ENCODE data around the gene SMCO4.
"Not testable (repeated sequence)": the region's sequence is repeated elsewhere in the genome, so short reads cannot be mapped to it uniquely, and the experiment has no call there.

Gene SMCO4, protein sequence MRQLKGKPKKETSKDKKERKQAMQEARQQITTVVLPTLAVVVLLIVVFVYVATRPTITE

DNA sequence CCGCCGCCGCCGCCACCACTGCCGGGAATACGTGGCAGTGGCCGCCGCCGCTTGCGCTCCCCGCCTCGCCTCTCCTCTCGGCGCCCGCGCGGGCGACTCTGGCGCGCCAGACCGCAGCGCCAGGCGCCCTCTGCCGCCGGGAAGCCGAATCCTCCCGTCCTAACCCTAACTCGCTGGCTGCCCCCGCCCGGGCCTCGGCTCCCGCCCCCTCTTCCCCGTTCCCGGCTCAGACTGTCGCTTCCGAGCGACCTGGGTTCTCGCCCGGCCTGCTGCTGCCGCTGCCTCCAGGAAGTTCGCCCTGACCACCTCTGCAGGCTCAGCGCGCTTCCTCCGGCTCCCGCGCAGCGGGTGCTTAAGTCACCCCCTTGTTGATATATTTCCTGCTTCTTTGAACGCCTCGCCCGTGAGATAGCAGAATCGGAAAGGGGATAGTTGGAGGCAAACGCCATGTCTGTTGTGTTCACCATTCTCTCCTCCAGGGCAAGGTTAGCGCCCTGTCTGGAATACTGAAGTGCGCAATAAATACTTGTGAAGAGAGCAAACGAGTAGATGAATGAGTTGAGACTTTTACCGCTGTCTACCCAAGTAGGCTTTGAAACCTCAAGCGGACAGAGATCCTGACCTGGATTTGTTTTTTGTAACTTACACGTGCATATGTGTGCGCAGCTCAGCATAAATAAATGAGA, at the start of gene SMCO4:
Gene SMCO4 (minus strand): TSS at position 100 of the 686 bp plus-strand sequence. CDS start 64,202 bp downstream, outside the sequence.
- DNase-seq (ENCODE audit: low spot score) = peak; percentile 74

- DNase-seq (ENCODE audit: low spot score) = no peak
Measured at GRCh38 chr11:93591247-93591898, 48.2 kb upstream of the SMCO4 start.

DNA sequence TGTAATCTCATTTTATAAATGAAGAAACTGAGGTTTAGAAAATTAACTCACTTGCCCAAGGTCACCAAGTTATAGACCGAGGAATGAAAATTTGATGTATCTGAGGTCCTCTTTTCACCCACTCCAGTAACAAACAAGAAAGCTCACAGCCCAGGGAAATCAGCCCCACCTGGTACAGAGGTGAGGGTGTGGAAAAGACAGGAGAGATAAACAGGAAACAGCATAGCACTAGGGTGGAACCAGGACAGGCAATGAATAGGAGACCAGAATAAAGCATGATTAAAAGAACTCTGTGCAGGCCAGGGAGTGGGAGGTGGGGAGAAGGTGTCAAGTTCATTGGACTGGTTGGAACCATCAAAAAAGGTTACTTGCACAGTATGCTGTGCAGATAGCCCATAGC, 46.2 kb upstream of the SMCO4 start:
- DNase-seq (ENCODE audit: low spot score) = no peak

- DNase-seq (ENCODE audit: low spot score) = no peak
Measured at GRCh38 chr11:93587858-93588581, 44.8 kb upstream of the SMCO4 start.

GRCh38 chr11:93587425-93587824, 44.2 kb upstream of the SMCO4 start:
- not testable (repeated sequence) for DNase-seq (ENCODE audit: low spot score)

GRCh38 chr11:93585758-93586157, 42.6 kb upstream of the SMCO4 start:
- DNase-seq (ENCODE audit: low spot score) = no peak

DNA sequence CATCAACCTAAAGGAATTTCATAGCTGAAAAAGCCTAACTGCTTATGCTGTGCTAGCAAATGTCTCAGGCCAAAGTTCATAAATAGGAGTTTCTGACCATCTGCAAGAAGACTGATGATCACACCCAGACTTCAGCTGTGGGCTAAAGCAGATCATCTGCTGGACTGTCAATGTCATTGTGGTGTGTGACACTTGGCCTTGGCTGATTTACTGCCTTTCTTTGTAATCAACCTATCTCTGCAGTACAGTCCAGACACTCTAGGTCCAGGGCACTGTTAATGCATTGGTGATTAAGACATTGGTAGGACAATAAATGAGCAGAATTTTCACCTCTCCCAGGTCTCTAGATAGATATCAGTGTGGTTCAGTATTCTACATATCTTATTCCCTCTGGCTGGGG, 40.3 kb upstream of the SMCO4 start:
- DNase-seq (ENCODE audit: low spot score) = no peak

DNA sequence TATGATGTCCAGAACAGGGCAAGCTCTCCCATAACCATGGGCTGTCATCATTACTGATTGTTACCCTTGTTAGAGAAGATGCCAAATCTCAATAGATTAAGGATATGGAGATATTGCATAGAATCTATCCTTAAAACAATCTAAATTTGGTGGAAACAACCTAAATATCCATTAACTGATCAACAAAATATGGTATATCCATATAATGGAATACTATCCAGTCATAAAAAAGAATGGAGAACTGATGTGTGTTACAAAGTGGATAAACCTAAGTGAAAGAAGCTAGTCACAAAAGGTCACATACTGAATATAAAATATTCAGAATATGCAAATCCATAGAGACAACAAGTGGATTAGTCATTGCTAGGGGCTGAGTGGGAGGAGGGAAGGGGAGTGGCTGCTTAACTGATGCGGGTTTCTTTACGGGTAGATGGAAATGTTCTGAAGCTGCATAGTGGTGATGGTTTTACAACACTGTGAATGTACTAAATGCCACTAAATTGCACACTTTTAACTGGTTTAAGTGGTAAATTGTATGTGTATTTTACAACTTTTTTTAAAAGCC, 36.1 kb upstream of the SMCO4 start:
- no peak for DNase-seq (ENCODE audit: low spot score)

- no peak for DNase-seq (ENCODE audit: low spot score)
Measured at GRCh38 chr11:93577286-93577685, 34.1 kb upstream of the SMCO4 start.

DNA sequence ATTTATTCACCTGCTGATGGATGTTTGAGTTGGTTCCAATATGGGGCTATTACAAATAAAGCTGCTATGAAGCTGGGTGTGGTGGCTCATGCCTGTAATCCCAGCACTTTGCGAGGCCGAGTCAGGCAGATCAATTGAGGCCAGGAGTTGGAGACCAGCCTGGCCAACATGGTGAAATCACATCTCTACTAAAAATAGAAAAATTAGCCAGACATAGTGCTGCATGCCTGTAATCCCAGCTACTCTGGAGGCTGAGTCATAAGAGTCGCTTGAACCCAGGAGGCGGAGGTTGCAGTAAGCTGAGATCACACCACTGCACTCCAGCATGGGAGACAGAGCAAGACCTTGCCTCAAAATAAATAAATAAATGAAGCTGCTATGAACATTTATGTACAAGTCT, 33.7 kb upstream of the SMCO4 start:
- DNase-seq (ENCODE audit: low spot score) = not testable (repeated sequence)

- no peak for DNase-seq (ENCODE audit: low spot score)
Measured at GRCh38 chr11:93574638-93575220, 31.5 kb upstream of the SMCO4 start.

- no peak for DNase-seq (ENCODE audit: low spot score)
Measured at GRCh38 chr11:93573184-93573583, 30.0 kb upstream of the SMCO4 start.

- DNase-seq (ENCODE audit: low spot score) = no peak
Measured at GRCh38 chr11:93572621-93573020, 29.4 kb upstream of the SMCO4 start.

- DNase-seq (ENCODE audit: low spot score) = no peak
Measured at GRCh38 chr11:93572171-93572570, 29.0 kb upstream of the SMCO4 start.

DNA sequence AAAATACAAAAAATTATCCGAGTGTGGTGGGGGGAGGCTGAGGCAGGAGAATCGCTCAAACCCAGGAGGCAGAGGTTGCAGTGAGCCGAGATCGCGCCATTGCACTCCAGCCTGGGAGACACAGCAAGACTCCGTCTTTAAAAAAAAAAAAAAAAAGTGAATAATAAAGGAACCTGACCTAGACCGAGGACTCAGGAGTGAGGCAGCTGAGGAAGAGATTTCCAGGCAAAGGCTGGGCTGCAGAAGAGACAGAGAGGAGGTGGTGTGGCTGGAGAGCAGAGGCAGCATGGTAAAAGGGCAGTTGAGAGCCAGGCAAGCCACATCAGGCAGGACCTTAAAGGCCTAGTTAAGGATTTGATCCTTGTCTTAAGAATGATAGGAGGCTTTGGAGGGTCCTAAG, 28.4 kb upstream of the SMCO4 start:
- no peak for DNase-seq (ENCODE audit: low spot score)

GRCh38 chr11:93570759-93571413, 27.7 kb upstream of the SMCO4 start:
- no peak for DNase-seq (ENCODE audit: low spot score)

GRCh38 chr11:93569496-93569895, 26.3 kb upstream of the SMCO4 start:
- no peak for DNase-seq (ENCODE audit: low spot score)

GRCh38 chr11:93568726-93569125, 25.5 kb upstream of the SMCO4 start:
- DNase-seq (ENCODE audit: low spot score) = no peak

- DNase-seq (ENCODE audit: low spot score) = no peak
Measured at GRCh38 chr11:93567401-93567895, 24.3 kb upstream of the SMCO4 start.

GRCh38 chr11:93564895-93565294, 21.7 kb upstream of the SMCO4 start:
- no peak for DNase-seq (ENCODE audit: low spot score)

- DNase-seq (ENCODE audit: low spot score) = no peak
Measured at GRCh38 chr11:93563857-93564256, 20.7 kb upstream of the SMCO4 start.
